GM21529 (cell line): Measurements from ENCODE around the gene ZNF236.
"Not testable (repeated sequence)": the region's sequence is repeated elsewhere in the genome, so short reads cannot be mapped to it uniquely, and the experiment has no call there.

Experiments used
- ATAC-seq: cut with Tn5 transposase; IDR thresholded peaks from one replicate; pipeline ENCODE4 v1.9.1; 2021; ENCODE audit not compliant: unreplicated experiment

Gene ZNF236

GRCh38 chr18:77001979-77002378 is 179.6 kb downstream of the ZNF236 start:
- no peak for ATAC-seq

- ATAC-seq: no peak
Measured at GRCh38 chr18:77002496-77002895, 180.1 kb downstream of the ZNF236 start.

GRCh38 chr18:77003316-77003715 is 181.0 kb downstream of the ZNF236 start:
- ATAC-seq: no peak

- ATAC-seq: peak; percentile 36
Measured at GRCh38 chr18:77004555-77005380, 182.4 kb downstream of the ZNF236 start.

- ATAC-seq: no peak
Measured at GRCh38 chr18:77005651-77006195, 183.4 kb downstream of the ZNF236 start.

GRCh38 chr18:77006305-77007175 is 184.2 kb downstream of the ZNF236 start:
- no peak for ATAC-seq

GRCh38 chr18:77007251-77007650 is 184.9 kb downstream of the ZNF236 start:
- ATAC-seq: no peak

- no peak for ATAC-seq
Measured at GRCh38 chr18:77008006-77008405, 185.6 kb downstream of the ZNF236 start.

GRCh38 chr18:77008576-77009315 is 186.4 kb downstream of the ZNF236 start:
- no peak for ATAC-seq

- ATAC-seq: no peak
Measured at GRCh38 chr18:77009675-77010074, 187.3 kb downstream of the ZNF236 start.

- ATAC-seq: no peak
Measured at GRCh38 chr18:77012120-77012519, 189.8 kb downstream of the ZNF236 start.

GRCh38 chr18:77012806-77013541 is 190.6 kb downstream of the ZNF236 start:
- ATAC-seq: no peak

- no peak for ATAC-seq
Measured at GRCh38 chr18:77013811-77014521, 191.6 kb downstream of the ZNF236 start.

- no peak for ATAC-seq
Measured at GRCh38 chr18:77014538-77014937, 192.2 kb downstream of the ZNF236 start.

GRCh38 chr18:77015169-77015568 is 192.8 kb downstream of the ZNF236 start:
- ATAC-seq: no peak

- no peak for ATAC-seq
Measured at GRCh38 chr18:77015771-77016710, 193.7 kb downstream of the ZNF236 start.

- no peak for ATAC-seq
Measured at GRCh38 chr18:77016936-77017335, 194.6 kb downstream of the ZNF236 start.

GRCh38 chr18:77017355-77017754 is 195.0 kb downstream of the ZNF236 start:
- ATAC-seq: no peak

GRCh38 chr18:77018650-77019049 is 196.3 kb downstream of the ZNF236 start:
- ATAC-seq: not testable (repeated sequence)
